Body of pancreas (tissue), 4 donors: ENCODE measurements around the gene NDFIP1. TPM values are rescaled to one million over a fixed set of nuclear protein-coding genes. Genes with fewer than 3 reads are reported as not detected.

Experiments
- ATAC-seq: fragments of 150-250 bp; one replicate; pipeline ENCODE4 v1.9.1; 2016
- DNase-seq, 4 donors: peaks; one replicate each; pipeline ENCODE4 v3.0.0-alpha.2; 2019
- H3K27ac ChIP-seq, 4 donors: fragments of 200-600 bp; sonication (generic); 1 replicate in 3 of 4; 2 replicates in 1 of 4; pipeline versions ENCODE4 v1.5.1 to v1.6.1; 2016 to 2019; ENCODE audit warnings: mild to moderate bottlenecking in 1 of 4, mixed read lengths in 1 of 4, moderate library complexity in 1 of 4
- H3K27me3 ChIP-seq, 2 donors: fragments of 200-600 bp; sonication (generic); one replicate each; pipeline ENCODE4 v1.6.0; 2016; ENCODE audit warnings: mild to moderate bottlenecking in 1 of 2
- H3K36me3 ChIP-seq, 2 donors: fragments of 200-600 bp; sonication (generic); replicated peaks in 1 of 2; 2 replicates each; pipeline ENCODE4 v1.5.1; 2016; ENCODE audit warnings: low read depth in 2 of 2; ENCODE audit not compliant: insufficient read depth in 1 of 2
- H3K4me1 ChIP-seq: fragments of 200-600 bp; sonication (generic); one replicate; pipeline ENCODE4 v1.6.0; 2016
- H3K4me3 ChIP-seq, 2 donors: fragments of 200-600 bp; sonication (generic); 1 replicate in 1 of 2; 2 replicates in 1 of 2; pipeline ENCODE4 v1.5.1; 2016 to 2019
- H3K9me3 ChIP-seq, 3 donors: fragments of 200-600 bp; sonication (generic); 1 replicate in 2 of 3; 2 replicates in 1 of 3; pipeline ENCODE4 v1.5.1; 2016
- POLR2A ChIP-seq, 3 donors: fragments of 450-650 bp; IDR thresholded peaks; one replicate each; pipeline ENCODE4 v1.6.1; 2016; ENCODE audit warnings: antibody characterized with exemption in 3 of 3, mild to moderate bottlenecking in 2 of 3
- WGBS, 2 donors: methylation state at CpG; one replicate each; pipeline ENCODE4 v1.1.5; 2017; 5-methylcytosine and 5-hydroxymethylcytosine counted together
- intact Hi-C: fragments of 100-400 bp; cut with DNase I; formaldehyde crosslinking; loops from one replicate; pipeline ENCODE4 v1.15.1; 2023
- total RNA-seq, 2 donors: library from RNA; depleted of rRNA; stranded (reverse); fragments of >200 nt; gene quantifications; one replicate each; pipeline ENCODE4 v1.1.0, GENCODE V29; 2016
- TF ChIP-seq, protein P1 (sequence below), 7 experiments: fragments of 450-650 bp in 4 of 7; fragments of 200-600 bp in 3 of 7; sonication (generic) in 3 of 7; IDR thresholded peaks; one replicate each; pipeline ENCODE4 v1.5.1; 2016 to 2019; ENCODE audit warnings: antibody characterized with exemption in 7 of 7

Gene NDFIP1
- total RNA-seq, 2 donors from 2014 or later, result 39.7 to 58.3 TPM

GRCh38 chr5:142168365-142168764 is 59.8 kb downstream of the NDFIP1 start:
- H3K9me3 ChIP-seq, result no peaks in the 10 kb centered on the region
- no peak for ATAC-seq
- TF ChIP-seq, protein P1, sequence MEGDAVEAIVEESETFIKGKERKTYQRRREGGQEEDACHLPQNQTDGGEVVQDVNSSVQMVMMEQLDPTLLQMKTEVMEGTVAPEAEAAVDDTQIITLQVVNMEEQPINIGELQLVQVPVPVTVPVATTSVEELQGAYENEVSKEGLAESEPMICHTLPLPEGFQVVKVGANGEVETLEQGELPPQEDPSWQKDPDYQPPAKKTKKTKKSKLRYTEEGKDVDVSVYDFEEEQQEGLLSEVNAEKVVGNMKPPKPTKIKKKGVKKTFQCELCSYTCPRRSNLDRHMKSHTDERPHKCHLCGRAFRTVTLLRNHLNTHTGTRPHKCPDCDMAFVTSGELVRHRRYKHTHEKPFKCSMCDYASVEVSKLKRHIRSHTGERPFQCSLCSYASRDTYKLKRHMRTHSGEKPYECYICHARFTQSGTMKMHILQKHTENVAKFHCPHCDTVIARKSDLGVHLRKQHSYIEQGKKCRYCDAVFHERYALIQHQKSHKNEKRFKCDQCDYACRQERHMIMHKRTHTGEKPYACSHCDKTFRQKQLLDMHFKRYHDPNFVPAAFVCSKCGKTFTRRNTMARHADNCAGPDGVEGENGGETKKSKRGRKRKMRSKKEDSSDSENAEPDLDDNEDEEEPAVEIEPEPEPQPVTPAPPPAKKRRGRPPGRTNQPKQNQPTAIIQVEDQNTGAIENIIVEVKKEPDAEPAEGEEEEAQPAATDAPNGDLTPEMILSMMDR (IDR thresholded peaks at IDR 0.05), result no peak
- no peak for TF ChIP-seq POLR2A (IDR thresholded peaks at IDR 0.05)
- no peak overlapping the region for H3K4me3 ChIP-seq
- H3K27ac ChIP-seq, result no peak overlapping the region
- peaks cover 7% of the 10 kb centered on the region for H3K4me1 ChIP-seq
- H3K27me3 ChIP-seq, result no peaks in the 10 kb centered on the region
- no peak for DNase-seq
- intact Hi-C loops, result no loop called here
- WGBS, 2 donors, result 80 to 94% methylated on average over 3 of the region's 3 CpGs
- no peaks in the 10 kb centered on the region for H3K36me3 ChIP-seq

- ATAC-seq (no peak), DNase-seq (no peak)
- H3K4me3 ChIP-seq, result no peak overlapping the region
- H3K36me3 ChIP-seq, result no peaks in the 10 kb centered on the region
- H3K27ac ChIP-seq, result no peak overlapping the region
- H3K27me3 ChIP-seq, result no peaks in the 10 kb centered on the region
- TF ChIP-seq, protein P1 (IDR thresholded peaks at IDR 0.05), result no peak
- TF ChIP-seq POLR2A (IDR thresholded peaks at IDR 0.05), result no peak
- peaks cover 7% of the 10 kb centered on the region for H3K4me1 ChIP-seq
- intact Hi-C loops, result no loop called here
- H3K9me3 ChIP-seq, result no peaks in the 10 kb centered on the region
- WGBS, 2 donors, result 80 to 84% methylated on average over 6 of the region's 6 CpGs
Observed at GRCh38 chr5:142170254-142170953, 61.8 kb downstream of the NDFIP1 start.

DNA sequence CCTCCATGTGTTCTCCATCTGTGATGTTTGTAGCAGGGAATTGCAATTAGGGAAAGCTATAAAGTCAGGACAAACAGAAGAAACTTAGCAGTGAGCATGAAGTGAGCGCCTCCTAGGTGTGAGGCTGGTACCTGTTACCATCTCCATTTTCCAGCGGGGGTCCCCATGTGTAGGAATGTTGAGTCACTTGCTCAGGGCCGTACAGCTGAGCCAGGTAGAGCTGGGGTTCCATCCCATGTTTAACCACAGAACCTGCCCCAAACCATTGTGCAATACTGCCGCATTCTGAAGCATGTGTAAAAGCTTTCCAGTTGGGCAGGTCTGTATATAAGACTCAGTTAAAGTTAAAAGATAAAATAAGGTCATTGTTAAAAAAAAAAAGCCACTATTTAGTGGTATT is 62.7 kb downstream of the NDFIP1 start:
- WGBS, 2 donors, result 82 to 90% methylated on average over 4 of the region's 4 CpGs
- intact Hi-C loops, result no loop called here
- H3K4me3 ChIP-seq, result no peak overlapping the region
- no peaks in the 10 kb centered on the region for H3K27me3 ChIP-seq
- H3K9me3 ChIP-seq, result no peaks in the 10 kb centered on the region
- no peaks in the 10 kb centered on the region for H3K36me3 ChIP-seq
- no peak for DNase-seq
- H3K27ac ChIP-seq, result no peak overlapping the region
- peaks cover 3% of the 10 kb centered on the region for H3K4me1 ChIP-seq
- TF ChIP-seq POLR2A (IDR thresholded peaks at IDR 0.05), result no peak
- TF ChIP-seq, protein P1 (IDR thresholded peaks at IDR 0.05), result no peak
- ATAC-seq, result no peak

GRCh38 chr5:142175039-142175438 is 66.5 kb downstream of the NDFIP1 start:
- intact Hi-C loops, result no loop called here

More at GRCh38 chr5:142175039-142175438, 66.5 kb downstream of the NDFIP1 start:
- TF ChIP-seq, protein P1 (IDR thresholded peaks at IDR 0.05), result no peak
- TF ChIP-seq POLR2A (IDR thresholded peaks at IDR 0.05), result no peak
- Histone ChIP-seq H3K4me3 (no peak overlapping the region), H3K27ac (no peak overlapping the region), H3K9me3 (no peaks in the 10 kb centered on the region), H3K4me1 (no peaks in the 10 kb centered on the region), H3K36me3 (no peaks in the 10 kb centered on the region), H3K27me3 (no peaks in the 10 kb centered on the region)
- WGBS, 2 donors, result 49 to 52% methylated on average over 3 of the region's 3 CpGs
- DNase-seq, result no peak
- ATAC-seq, result no peak
